Epithelial cell of esophagus (primary cell): ENCODE data around the gene RGS14.

ENCODE experiments used
- DNase-seq: peaks from one replicate; pipeline ENCODE4 v3.0.0; 2010; ENCODE audit warnings: low read depth
- H3K4me3 ChIP-seq: 2 replicates; pipeline ENCODE4 v1.5.1; 2011; ENCODE audit warnings: mild to moderate bottlenecking, low read length, control low read depth
- CTCF ChIP-seq: IDR thresholded peaks from 2 replicates; pipeline ENCODE4 v1.5.1; 2011; ENCODE audit warnings: low read depth, mild to moderate bottlenecking, low read length, control low read depth, inconsistent platforms; ENCODE audit not compliant: insufficient read depth; ENCODE audit errors: missing control alignments

The RGS14 gene

GRCh38 chr5:177385720-177386119 lies 28.0 kb downstream of the RGS14 start:
- TF ChIP-seq CTCF = no peak
- DNase-seq = no peak
- no peak overlapping the region for H3K4me3 ChIP-seq

- H3K4me3 ChIP-seq = no peak overlapping the region
- DNase-seq = no peak
- no peak for TF ChIP-seq CTCF
Observed at GRCh38 chr5:177386542-177386941, 28.8 kb downstream of the RGS14 start.

- no peak for DNase-seq
- no peak overlapping the region for H3K4me3 ChIP-seq
- TF ChIP-seq CTCF = no peak
Observed at GRCh38 chr5:177387405-177387804, 29.7 kb downstream of the RGS14 start.

GRCh38 chr5:177388521-177389052 lies 30.9 kb downstream of the RGS14 start:
- TF ChIP-seq CTCF = no peak

GRCh38 chr5:177389241-177390169 lies 31.8 kb downstream of the RGS14 start:
- DNase-seq = peak; percentile 96
- no peak overlapping the region for H3K4me3 ChIP-seq
- no peak for TF ChIP-seq CTCF

More at GRCh38 chr5:177388521-177389052, 30.9 kb downstream of the RGS14 start:
- peak; percentile 91 for DNase-seq
- H3K4me3 ChIP-seq = no peak overlapping the region

- TF ChIP-seq CTCF = peak; percentile 99
- no peak overlapping the region for H3K4me3 ChIP-seq
- DNase-seq = peak; percentile 83
Observed at GRCh38 chr5:177390363-177391300, 32.9 kb downstream of the RGS14 start.
